Lower leg skin (tissue), 3 donors: ENCODE results near the gene IFNGR2.

ENCODE experiments used
- POLR2A ChIP-seq, 2 donors: fragments of 450-650 bp; IDR thresholded peaks; one replicate each; pipeline ENCODE4 v1.6.1; 2016 to 2017; ENCODE audit warnings: antibody characterized with exemption in 2 of 2, mild to moderate bottlenecking in 1 of 2, moderate library complexity in 1 of 2
- TF ChIP-seq, protein P1 (sequence below), 3 donors: fragments of 450-650 bp; IDR thresholded peaks; one replicate each; pipeline ENCODE4 v1.5.1; 2016; ENCODE audit warnings: antibody characterized with exemption in 3 of 3, mild to moderate bottlenecking in 3 of 3, moderate library complexity in 2 of 3

DNA sequence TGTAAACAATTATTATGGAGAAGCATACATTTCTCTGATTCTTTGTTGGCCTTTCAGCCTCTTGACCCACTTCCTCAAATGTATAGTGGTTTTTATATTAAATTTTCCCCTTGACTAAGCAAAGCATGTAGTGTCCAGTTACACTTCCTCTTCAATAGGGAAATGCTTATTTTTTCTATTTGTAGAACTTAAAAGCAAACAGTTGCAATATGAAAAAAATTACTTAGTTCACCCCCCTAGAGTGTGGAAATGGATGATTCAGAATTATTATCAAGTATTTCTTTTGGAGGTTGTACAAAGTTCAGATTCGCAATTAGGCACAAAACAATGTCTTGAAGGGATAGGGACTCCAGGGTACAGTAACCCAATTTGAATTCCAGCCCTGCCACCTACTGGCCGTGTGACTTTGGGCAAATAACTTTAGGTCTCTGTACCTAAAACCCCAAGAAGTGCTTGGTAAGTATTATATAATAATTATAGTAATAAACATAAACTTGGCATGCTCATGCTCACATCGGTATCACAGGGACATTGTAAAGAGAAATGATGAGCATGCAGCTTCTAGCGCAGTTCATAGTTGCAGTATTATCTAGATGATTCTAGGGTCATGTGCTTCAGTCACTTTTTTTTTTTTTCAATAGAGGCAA, 28.6 kb upstream of the IFNGR2 start:
- TF ChIP-seq POLR2A (IDR thresholded peaks at IDR 0.05): no peak
- TF ChIP-seq, protein P1, sequence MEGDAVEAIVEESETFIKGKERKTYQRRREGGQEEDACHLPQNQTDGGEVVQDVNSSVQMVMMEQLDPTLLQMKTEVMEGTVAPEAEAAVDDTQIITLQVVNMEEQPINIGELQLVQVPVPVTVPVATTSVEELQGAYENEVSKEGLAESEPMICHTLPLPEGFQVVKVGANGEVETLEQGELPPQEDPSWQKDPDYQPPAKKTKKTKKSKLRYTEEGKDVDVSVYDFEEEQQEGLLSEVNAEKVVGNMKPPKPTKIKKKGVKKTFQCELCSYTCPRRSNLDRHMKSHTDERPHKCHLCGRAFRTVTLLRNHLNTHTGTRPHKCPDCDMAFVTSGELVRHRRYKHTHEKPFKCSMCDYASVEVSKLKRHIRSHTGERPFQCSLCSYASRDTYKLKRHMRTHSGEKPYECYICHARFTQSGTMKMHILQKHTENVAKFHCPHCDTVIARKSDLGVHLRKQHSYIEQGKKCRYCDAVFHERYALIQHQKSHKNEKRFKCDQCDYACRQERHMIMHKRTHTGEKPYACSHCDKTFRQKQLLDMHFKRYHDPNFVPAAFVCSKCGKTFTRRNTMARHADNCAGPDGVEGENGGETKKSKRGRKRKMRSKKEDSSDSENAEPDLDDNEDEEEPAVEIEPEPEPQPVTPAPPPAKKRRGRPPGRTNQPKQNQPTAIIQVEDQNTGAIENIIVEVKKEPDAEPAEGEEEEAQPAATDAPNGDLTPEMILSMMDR (IDR thresholded peaks at IDR 0.05): no peak
